Panc1 (cell line): ENCODE results near the gene MED13L. TPM values are rescaled to one million over a fixed set of nuclear protein-coding genes. Genes with fewer than 3 reads are reported as not detected.
A peak's percentile ranks its signal among the peaks of the same experiment; 100 is the strongest.

ENCODE experiments used
- ATAC-seq: fragments of 200-7000 bp; cut with Tn5 transposase; 2 replicates; pipeline ENCODE4 v1.9.1; 2020; ENCODE audit warnings: mild to moderate bottlenecking, moderate library complexity
- BruUV-seq: library from RNA; stranded (reverse); fragments of 400-500 nt; replicated peaks from 2 replicates; lab custom pipeline; 2021; lab: Mats Ljungman, UMichigan
- CTCF ChIA-PET: fragments of 300-600 bp; sonication (Branson Sonifier 250); formaldehyde crosslinking; loops from one replicate; lab custom pipeline; 2022; ENCODE audit warnings: antibody characterized with exemption; lab: Charles Lee
- POLR2A ChIA-PET: fragments of 300-600 bp; sonication (Branson Sonifier 250); formaldehyde crosslinking; loops from one replicate; lab custom pipeline; 2022; ENCODE audit warnings: antibody characterized with exemption; lab: Charles Lee
- DNase-seq: peaks from one replicate; pipeline ENCODE4 v3.0.0-alpha.2; 2010; ENCODE audit warnings: low read depth, low spot score
- H3K27ac ChIP-seq: 2 replicates; pipeline ENCODE4 v1.5.1; 2011; ENCODE audit warnings: mild to moderate bottlenecking, low read length, inconsistent platforms
- H3K27me3 ChIP-seq: fragments of 200-500 bp; sonication (Bioruptor generic); 2 replicates; pipeline ENCODE4 v1.6.0; 2014; ENCODE audit warnings: low read length, inconsistent platforms; ENCODE audit not compliant: control insufficient read depth, insufficient read depth
- H3K36me3 ChIP-seq: fragments of 200-500 bp; sonication (Bioruptor generic); 2 replicates; pipeline ENCODE4 v1.5.1; 2014; ENCODE audit warnings: inconsistent platforms, mild to moderate bottlenecking, low read length, moderate library complexity; ENCODE audit not compliant: control insufficient read depth, insufficient read depth
- H3K4me1 ChIP-seq: 2 replicates; pipeline ENCODE4 v1.5.1; 2011; ENCODE audit warnings: inconsistent platforms, mild to moderate bottlenecking, low read length, moderate library complexity; ENCODE audit not compliant: control insufficient read depth, insufficient read depth
- H3K4me3 ChIP-seq, 2 experiments: 2 replicates each; pipeline ENCODE4 v1.5.1; 2011 to 2012; ENCODE audit warnings: low read depth in 2 of 2, low read length in 2 of 2, mild to moderate bottlenecking in 2 of 2, inconsistent platforms in 1 of 2, moderate library complexity in 1 of 2
- H3K9me3 ChIP-seq: fragments of 200-500 bp; sonication (Bioruptor generic); 2 replicates; pipeline ENCODE4 v1.5.1; 2014; ENCODE audit warnings: low read depth, mild to moderate bottlenecking, inconsistent platforms, low read length, moderate library complexity; ENCODE audit not compliant: control insufficient read depth, insufficient read depth
- POLR2AphosphoS5 ChIP-seq: IDR thresholded peaks from 2 replicates; pipeline ENCODE4 v1.6.1; 2012; ENCODE audit warnings: mild to moderate bottlenecking, low read depth, low read length, moderate library complexity
- SIN3A ChIP-seq: IDR thresholded peaks from 2 replicates; pipeline ENCODE4 v1.6.1; 2012; ENCODE audit warnings: low read depth, mild to moderate bottlenecking, low read length, moderate library complexity, borderline replicate concordance; ENCODE audit not compliant: insufficient read depth
- TCF7L2 ChIP-seq: IDR thresholded peaks from 2 replicates; pipeline ENCODE4 v1.6.1; 2011; ENCODE audit warnings: mild to moderate bottlenecking, low read depth, low read length, inconsistent platforms
- in situ Hi-C: cut with HindIII; loops from 2 replicates; pipeline ENCODE4 v1.10.0; 2016; ENCODE audit warnings: low sequenced_read_pairs, low pct_unique_long_range_greater_than_20kb
- intact Hi-C: fragments of 100-400 bp; cut with micrococcal nuclease; formaldehyde crosslinking; loops from one replicate; pipeline ENCODE4 v1.10.0; 2022; ENCODE audit not compliant: unreplicated experiment
- total RNA-seq: library from RNA; stranded (reverse); gene quantifications from one replicate; pipeline ENCODE4 v1.2.1, GENCODE V29; 2021; ENCODE audit not compliant: unreplicated experiment
- TF ChIP-seq, protein P1 (sequence below): fragments of 450-650 bp; IDR thresholded peaks from 2 replicates; pipeline ENCODE4 v1.5.1; 2017; ENCODE audit warnings: mild to moderate bottlenecking
- TF ChIP-seq, protein P2 (sequence below), 2 experiments: IDR thresholded peaks; 2 replicates each; pipeline ENCODE4 v1.6.1; 2011 to 2012; ENCODE audit warnings: low read depth in 2 of 2, control low read depth in 1 of 2, low read length in 1 of 2, mild to moderate bottlenecking in 1 of 2, moderate library complexity in 1 of 2; ENCODE audit not compliant: insufficient read depth in 1 of 2

The MED13L gene
- total RNA-seq, 1 experiment from 2014 or later = 170 TPM

DNA sequence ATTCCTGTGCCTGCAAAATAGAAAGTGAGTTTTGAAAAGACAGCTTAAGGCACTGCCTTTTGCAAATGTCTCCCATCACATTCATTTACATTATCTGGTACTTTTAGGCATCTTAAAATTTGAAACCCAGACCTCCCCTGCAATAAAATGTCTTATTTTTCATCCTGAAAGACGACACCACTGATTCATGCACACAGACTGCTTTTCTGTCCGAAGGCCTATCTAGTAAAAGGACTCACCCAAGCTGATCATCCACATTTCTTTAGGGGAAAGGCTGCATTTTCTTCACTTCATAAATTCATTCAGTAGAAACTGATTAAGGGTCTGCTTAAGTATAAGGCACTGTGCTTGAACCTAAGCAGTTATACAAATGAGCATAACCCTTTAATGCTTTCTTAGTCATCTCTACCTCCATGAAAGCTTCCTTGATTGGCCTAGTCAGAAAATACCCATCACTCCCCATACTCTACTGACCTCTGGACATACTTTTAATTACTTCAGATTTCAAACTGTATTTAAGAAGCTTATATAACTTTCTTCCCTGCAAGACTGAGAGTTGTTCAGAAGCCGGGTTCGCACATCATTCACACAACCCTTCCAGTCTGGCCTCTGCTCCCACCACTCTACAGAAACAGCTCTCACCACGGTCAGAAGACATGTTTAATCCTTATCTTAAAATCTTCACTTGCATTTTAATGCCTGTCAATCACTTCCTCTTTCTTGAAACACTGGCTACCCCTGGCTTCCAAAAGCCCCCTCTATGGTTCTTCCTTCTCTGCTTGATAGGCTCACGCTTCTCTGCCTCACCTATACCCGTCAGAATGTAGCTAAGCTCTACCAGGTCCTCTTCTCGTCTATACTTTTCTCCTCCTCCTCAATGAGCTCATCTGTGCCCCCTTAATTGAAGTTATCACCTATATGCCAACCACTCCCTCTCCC lies 288.6 kb downstream of the MED13L start:
- CTCF ChIA-PET = no interaction called here
- DNase-seq (no peak), ATAC-seq (no peak)
- Histone ChIP-seq H3K9me3 (no peaks in the 10 kb centered on the region), H3K36me3 (peaks cover 31% of the 10 kb centered on the region), H3K27ac (no peak overlapping the region), H3K4me1 (0 out of 2 replicates have a peak, but pooled peaks cover 5% of the 10 kb centered on the region), H3K27me3 (no peaks in the 10 kb centered on the region), H3K4me3 (no peak overlapping the region)
- BruUV-seq = TSS peak; percentile 8
- intact Hi-C loops (no loop called here), in situ Hi-C loops (no loop called here)
- no peak for TF ChIP-seq SIN3A
- no peak for TF ChIP-seq POLR2AphosphoS5
- TF ChIP-seq, protein P1, sequence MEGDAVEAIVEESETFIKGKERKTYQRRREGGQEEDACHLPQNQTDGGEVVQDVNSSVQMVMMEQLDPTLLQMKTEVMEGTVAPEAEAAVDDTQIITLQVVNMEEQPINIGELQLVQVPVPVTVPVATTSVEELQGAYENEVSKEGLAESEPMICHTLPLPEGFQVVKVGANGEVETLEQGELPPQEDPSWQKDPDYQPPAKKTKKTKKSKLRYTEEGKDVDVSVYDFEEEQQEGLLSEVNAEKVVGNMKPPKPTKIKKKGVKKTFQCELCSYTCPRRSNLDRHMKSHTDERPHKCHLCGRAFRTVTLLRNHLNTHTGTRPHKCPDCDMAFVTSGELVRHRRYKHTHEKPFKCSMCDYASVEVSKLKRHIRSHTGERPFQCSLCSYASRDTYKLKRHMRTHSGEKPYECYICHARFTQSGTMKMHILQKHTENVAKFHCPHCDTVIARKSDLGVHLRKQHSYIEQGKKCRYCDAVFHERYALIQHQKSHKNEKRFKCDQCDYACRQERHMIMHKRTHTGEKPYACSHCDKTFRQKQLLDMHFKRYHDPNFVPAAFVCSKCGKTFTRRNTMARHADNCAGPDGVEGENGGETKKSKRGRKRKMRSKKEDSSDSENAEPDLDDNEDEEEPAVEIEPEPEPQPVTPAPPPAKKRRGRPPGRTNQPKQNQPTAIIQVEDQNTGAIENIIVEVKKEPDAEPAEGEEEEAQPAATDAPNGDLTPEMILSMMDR = no peak
- TF ChIP-seq TCF7L2 = no peak
- TF ChIP-seq, protein P2, sequence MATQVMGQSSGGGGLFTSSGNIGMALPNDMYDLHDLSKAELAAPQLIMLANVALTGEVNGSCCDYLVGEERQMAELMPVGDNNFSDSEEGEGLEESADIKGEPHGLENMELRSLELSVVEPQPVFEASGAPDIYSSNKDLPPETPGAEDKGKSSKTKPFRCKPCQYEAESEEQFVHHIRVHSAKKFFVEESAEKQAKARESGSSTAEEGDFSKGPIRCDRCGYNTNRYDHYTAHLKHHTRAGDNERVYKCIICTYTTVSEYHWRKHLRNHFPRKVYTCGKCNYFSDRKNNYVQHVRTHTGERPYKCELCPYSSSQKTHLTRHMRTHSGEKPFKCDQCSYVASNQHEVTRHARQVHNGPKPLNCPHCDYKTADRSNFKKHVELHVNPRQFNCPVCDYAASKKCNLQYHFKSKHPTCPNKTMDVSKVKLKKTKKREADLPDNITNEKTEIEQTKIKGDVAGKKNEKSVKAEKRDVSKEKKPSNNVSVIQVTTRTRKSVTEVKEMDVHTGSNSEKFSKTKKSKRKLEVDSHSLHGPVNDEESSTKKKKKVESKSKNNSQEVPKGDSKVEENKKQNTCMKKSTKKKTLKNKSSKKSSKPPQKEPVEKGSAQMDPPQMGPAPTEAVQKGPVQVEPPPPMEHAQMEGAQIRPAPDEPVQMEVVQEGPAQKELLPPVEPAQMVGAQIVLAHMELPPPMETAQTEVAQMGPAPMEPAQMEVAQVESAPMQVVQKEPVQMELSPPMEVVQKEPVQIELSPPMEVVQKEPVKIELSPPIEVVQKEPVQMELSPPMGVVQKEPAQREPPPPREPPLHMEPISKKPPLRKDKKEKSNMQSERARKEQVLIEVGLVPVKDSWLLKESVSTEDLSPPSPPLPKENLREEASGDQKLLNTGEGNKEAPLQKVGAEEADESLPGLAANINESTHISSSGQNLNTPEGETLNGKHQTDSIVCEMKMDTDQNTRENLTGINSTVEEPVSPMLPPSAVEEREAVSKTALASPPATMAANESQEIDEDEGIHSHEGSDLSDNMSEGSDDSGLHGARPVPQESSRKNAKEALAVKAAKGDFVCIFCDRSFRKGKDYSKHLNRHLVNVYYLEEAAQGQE (IDR thresholded peaks at IDR 0.05; ENCODE audit: insufficient read depth in 1 of 2, low read depth in 2 of 2, low read length in 1 of 2) = no peak
- POLR2A ChIA-PET = no interaction called here

DNA sequence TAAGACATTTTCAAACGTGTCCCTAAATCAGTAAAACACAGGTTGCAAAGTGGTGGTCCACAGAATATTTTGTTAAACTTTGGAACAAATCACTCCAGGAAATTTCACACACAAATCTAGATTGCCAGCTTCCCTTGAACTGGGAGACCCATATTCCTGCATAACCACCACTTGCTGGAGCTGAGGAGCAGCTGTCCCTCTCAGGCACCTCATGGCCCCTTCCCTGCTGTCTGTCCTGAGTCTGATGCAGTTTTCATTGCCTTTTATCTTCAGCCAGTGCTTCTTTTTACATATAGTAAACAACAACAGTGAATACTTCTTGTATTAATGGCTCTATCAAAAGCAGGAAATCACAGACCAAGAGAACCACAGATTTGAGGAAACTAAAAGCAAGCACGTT lies 289.3 kb downstream of the MED13L start:
- DNase-seq = no peak

More for the DNA sequence above, 289.3 kb downstream of the MED13L start:
- in situ Hi-C loops = no loop called here
- no peak overlapping the region for H3K27ac ChIP-seq
- TF ChIP-seq TCF7L2 = no peak
- TF ChIP-seq, protein P2 (IDR thresholded peaks at IDR 0.05; ENCODE audit: insufficient read depth in 1 of 2, low read depth in 2 of 2, low read length in 1 of 2) = no peak
- TF ChIP-seq, protein P1 = no peak
- no peak for TF ChIP-seq SIN3A
- no peak for TF ChIP-seq POLR2AphosphoS5
- H3K27me3 ChIP-seq = no peaks in the 10 kb centered on the region
- no peaks in the 10 kb centered on the region for H3K9me3 ChIP-seq
- ATAC-seq = no peak
- H3K4me1 ChIP-seq = 0 out of 2 replicates have a peak, but pooled peaks cover 5% of the 10 kb centered on the region
- POLR2A ChIA-PET = no interaction called here
- H3K4me3 ChIP-seq = no peak overlapping the region
- intact Hi-C loops = no loop called here
- BruUV-seq = no TSS peak
- peaks cover 35% of the 10 kb centered on the region for H3K36me3 ChIP-seq
- CTCF ChIA-PET = no interaction called here
